ENCODE data around the gene SPATA21.

The SPATA21 gene

DNA sequence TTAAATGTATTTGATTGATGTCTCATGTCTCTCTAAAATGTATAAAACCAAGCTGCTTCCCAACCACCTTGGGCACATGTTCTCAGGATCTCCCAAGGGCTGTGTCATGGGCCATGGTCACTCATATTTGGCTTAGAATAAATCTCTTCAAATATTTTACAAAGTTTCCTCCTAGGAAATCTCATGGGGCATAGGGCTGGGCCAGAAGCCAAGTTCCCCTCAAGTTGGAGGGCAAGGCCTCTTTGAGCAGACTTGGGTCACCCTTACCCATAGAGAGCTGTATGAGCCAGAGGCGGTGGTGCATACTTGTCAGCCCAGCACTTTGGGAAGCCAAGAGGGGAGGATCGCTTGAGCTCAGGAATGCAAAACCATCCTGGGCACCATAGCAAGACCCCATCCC lies 82.6 kb downstream of the SPATA21 start:
- FAIRE-seq (no peak), DNase-seq (ENCODE audit: insufficient read length, low spot score) (no peak)

DNA sequence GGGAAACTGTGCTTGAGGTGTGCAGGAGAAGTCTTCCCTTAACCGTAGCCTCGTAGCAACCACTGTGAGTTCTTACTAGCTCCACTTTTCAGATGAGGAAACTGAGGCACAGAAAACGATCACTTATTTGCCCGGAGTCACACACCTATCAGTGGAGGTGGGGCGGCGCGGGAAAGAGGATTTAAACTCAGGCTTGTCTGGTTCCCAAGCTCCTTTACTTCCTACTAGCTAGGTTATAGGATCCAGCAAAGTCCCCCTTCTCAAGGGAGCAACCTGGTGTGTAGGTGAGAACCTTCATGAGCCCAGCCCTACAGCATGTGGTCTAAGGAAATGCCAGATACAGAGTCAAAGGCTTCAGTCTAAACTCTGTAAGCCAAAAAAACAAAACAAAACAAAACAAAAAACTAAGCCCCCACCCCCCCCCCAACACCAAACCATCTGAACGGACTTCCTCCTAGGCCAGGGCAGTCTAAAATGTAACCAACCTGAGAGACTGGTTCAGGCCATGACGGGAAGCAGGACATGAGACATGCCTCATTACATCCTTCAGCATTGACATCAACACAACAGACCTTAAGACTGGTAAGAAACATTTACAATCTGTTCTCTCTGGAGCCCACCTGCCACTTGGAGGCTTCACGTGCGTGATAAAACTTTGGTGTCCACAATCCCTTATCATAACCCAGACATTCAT lies 84.2 kb downstream of the SPATA21 start:
- FAIRE-seq (no peak), DNase-seq (ENCODE audit: insufficient read length, low spot score) (no peak)

DNA sequence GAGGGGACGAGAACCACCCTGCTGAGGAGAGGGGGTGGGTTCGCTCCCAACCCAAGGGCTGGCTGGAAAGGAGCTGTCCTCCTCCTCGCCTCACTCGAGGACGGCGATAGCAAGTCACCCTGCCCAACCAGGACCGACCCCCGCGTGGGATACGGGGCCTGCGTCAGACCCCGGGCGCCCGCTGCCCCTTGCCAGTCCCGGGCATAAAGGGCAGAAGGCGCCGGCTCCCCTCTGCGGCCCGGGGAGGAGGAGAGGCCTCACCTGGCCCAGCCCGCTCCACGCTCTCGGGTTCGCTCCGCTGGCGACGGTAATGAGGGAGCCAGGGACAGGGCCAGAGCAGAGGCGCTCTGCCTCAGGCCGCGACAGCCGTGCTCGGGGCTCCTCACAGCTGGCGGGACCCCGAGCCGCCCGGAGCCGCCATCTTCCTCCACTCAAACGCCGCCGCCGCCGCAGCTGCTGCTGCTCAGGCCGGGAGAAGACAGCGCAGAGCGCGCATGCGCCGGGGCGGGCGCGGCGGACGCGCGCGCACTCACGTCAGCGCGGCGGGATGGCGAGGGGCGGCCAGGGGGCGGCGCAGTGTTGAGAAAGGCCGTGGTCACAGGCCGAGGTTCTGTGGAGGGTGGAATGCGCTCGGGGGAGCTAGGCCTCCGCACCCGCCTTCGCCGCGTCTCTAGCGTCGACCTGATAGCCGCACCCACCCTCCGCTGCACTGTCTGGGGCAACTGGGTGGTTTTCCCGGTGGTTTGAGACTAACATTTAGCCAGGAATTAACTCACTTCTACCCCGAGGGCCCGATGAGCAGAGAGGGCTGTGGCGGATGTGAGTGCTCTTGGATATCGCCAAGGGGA lies 85.0 kb downstream of the SPATA21 start, which contains the start of gene FBXO42:
TSS of gene FBXO42 (minus strand) at position 487 of the 848 bp plus-strand sequence. CDS start 37,062 bp downstream, outside the sequence.
- FAIRE-seq (peak; percentile 86), DNase-seq (ENCODE audit: insufficient read length, low spot score) (peak; percentile 88)

DNA sequence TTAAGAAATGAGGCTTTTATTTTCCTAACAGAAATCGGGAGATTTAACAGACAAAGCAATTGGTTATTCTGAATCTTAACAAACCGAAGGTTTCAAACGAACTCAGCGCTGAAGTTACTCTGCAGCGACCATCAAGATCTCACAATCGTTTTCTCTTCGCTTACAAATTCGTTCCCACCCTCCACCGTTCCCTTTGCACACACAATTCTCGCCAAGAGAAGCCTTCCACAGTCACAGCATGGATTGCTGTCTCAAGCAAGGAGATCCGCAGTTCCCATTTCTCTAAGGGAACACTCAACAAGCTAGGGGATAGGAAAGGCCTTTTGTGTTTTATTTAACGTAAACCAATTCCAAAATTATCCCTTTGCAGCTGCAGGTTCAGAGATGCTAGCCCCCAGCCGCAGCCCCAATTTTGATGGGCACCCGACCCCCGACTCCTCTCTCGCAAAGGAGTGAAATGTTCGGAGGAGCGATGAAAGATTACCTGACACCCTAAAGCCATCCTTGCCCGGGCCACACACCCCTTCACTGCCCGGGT lies 85.7 kb downstream of the SPATA21 start:
- FAIRE-seq = no peak
- DNase-seq (ENCODE audit: insufficient read length, low spot score) = no peak

DNA sequence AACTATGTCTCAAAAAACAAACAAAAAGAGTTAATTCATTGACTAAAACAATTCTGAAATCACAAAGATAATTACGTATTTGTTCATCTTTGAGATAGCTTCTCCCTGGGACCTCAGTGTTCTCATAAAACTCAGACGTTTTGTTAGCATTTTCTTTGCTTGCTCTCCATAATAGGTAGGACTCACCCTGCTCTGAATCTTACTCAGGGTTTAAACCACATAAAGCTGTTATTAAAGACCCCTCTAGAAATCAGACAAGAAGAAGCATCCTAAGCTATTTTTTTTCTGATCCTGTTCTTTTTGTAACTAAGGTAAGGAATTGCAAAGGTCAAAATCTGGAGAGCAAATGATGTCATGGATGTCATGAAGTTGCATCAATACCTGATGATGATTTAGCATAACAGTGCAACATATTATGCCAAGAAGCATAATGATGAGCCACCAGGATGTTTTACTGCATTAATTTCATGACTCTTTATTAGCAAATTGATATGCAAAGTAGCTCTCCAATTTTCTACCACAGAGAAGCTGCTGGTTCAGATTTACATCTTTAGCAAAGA lies 87.3 kb downstream of the SPATA21 start:
- no peak for FAIRE-seq
- no peak for DNase-seq (ENCODE audit: insufficient read length, low spot score)
